HEK293 (cell line): Measurements from ENCODE around the gene TCF7L2.

ENCODE experiments used
- CTCF ChIA-PET: fragments of 350-600 bp; formaldehyde crosslinking; extraction: SDS; loops from one replicate; lab custom pipeline; 2021; ENCODE audit warnings: antibody characterized with exemption; lab: Yijun Ruan, JAX
- POLR2A ChIA-PET: fragments of 300-600 bp; formaldehyde crosslinking; extraction: SDS; loops from one replicate; lab custom pipeline; 2020; ENCODE audit warnings: antibody characterized with exemption, inconsistent platforms; lab: Yijun Ruan, JAX
- H3K27ac ChIP-seq: fragments of 200-500 bp; sonication (Bioruptor generic); 2 replicates; pipeline ENCODE4 v1.5.1; 2014; ENCODE audit warnings: low read depth, low read length, control low read depth, inconsistent platforms; ENCODE audit errors: extremely low read depth
- H3K36me3 ChIP-seq, 2 experiments: fragments of 200-500 bp in 1 of 2; sonication (Bioruptor generic) in 1 of 2; 1 replicate in 1 of 2; 2 replicates in 1 of 2; pipeline ENCODE4 v1.5.1; 2014 to 2017; ENCODE audit warnings: inconsistent platforms in 2 of 2, low read length in 2 of 2; ENCODE audit not compliant: control insufficient read depth in 2 of 2, insufficient read depth in 1 of 2
- H3K4me1 ChIP-seq: fragments of 200-500 bp; sonication (Bioruptor generic); 2 replicates; pipeline ENCODE4 v1.5.1; 2014; ENCODE audit warnings: mild to moderate bottlenecking, low read length, inconsistent platforms; ENCODE audit not compliant: control insufficient read depth, insufficient read depth
- H3K4me3 ChIP-seq: 2 replicates; pipeline ENCODE4 v1.5.1; 2011; ENCODE audit warnings: low read depth, mild to moderate bottlenecking, control low read depth, low read length, moderate library complexity
- H3K9me3 ChIP-seq: fragments of 200-500 bp; sonication (Bioruptor generic); 2 replicates; pipeline ENCODE4 v1.5.1; 2014; ENCODE audit warnings: low read depth, low read length, inconsistent platforms; ENCODE audit not compliant: control insufficient read depth, insufficient read depth
- BCL11A ChIP-seq: fragments of 450-650 bp; formaldehyde crosslinking; IDR thresholded peaks from 2 replicates; pipeline ENCODE4 v1.5.1; 2016; ENCODE audit warnings: low read depth, missing biosample characterization, missing genetic modification characterization
- EGR2 ChIP-seq: fragments of 450-650 bp; formaldehyde crosslinking; IDR thresholded peaks from 2 replicates; pipeline ENCODE4 v1.5.1; 2016; ENCODE audit warnings: low read depth, missing biosample characterization, missing genetic modification characterization
- KLF9 ChIP-seq: fragments of 450-650 bp; formaldehyde crosslinking; IDR thresholded peaks from 2 replicates; pipeline ENCODE4 v1.5.1; 2016; ENCODE audit warnings: missing biosample characterization, missing genetic modification characterization, low read depth
- MZF1 ChIP-seq: fragments of 450-650 bp; formaldehyde crosslinking; IDR thresholded peaks from 2 replicates; pipeline ENCODE4 v1.5.1; 2017; ENCODE audit warnings: missing biosample characterization, missing genetic modification characterization, borderline replicate concordance
- SETDB1 ChIP-seq: IDR thresholded peaks from one replicate; pipeline ENCODE4 v1.6.1; 2017; ENCODE audit warnings: mild to moderate bottlenecking, low read length, moderate library complexity, mixed read lengths; ENCODE audit not compliant: insufficient read length
- TCF7L2 ChIP-seq: IDR thresholded peaks from 2 replicates; pipeline ENCODE4 v1.6.1; 2011; ENCODE audit warnings: low read depth, mild to moderate bottlenecking, inconsistent platforms, low read length, moderate library complexity, borderline replicate concordance
- TRIM28 ChIP-seq: IDR thresholded peaks from 2 replicates; pipeline ENCODE4 v1.6.1; 2011; ENCODE audit warnings: low read length, control low read depth, borderline replicate concordance
- ZBTB21 ChIP-seq: fragments of 450-650 bp; formaldehyde crosslinking; IDR thresholded peaks from 2 replicates; pipeline ENCODE4 v1.5.1; 2017; ENCODE audit warnings: missing biosample characterization, missing genetic modification characterization
- ZEB2 ChIP-seq: fragments of 450-650 bp; formaldehyde crosslinking; IDR thresholded peaks from 2 replicates; pipeline ENCODE4 v1.5.1; 2016; ENCODE audit warnings: missing biosample characterization, missing genetic modification characterization
- ZNF138 ChIP-seq: fragments of 450-650 bp; formaldehyde crosslinking; IDR thresholded peaks from 2 replicates; pipeline ENCODE4 v1.5.1; 2016; ENCODE audit warnings: missing biosample characterization, missing genetic modification characterization, borderline replicate concordance
- ZNF157 ChIP-seq: fragments of 450-650 bp; formaldehyde crosslinking; IDR thresholded peaks from 2 replicates; pipeline ENCODE4 v1.5.1; 2016; ENCODE audit warnings: missing biosample characterization, missing genetic modification characterization
- ZNF202 ChIP-seq: fragments of 450-650 bp; formaldehyde crosslinking; IDR thresholded peaks from 2 replicates; pipeline ENCODE4 v1.5.1; 2016; ENCODE audit warnings: missing biosample characterization, missing genetic modification characterization, borderline replicate concordance
- ZNF266 ChIP-seq: fragments of 450-650 bp; formaldehyde crosslinking; IDR thresholded peaks from 2 replicates; pipeline ENCODE4 v1.5.1; 2016; ENCODE audit warnings: missing biosample characterization, missing genetic modification characterization, low read depth
- ZNF510 ChIP-seq: fragments of 450-650 bp; formaldehyde crosslinking; IDR thresholded peaks from 2 replicates; pipeline ENCODE4 v1.5.1; 2018; ENCODE audit warnings: mild to moderate bottlenecking, missing genetic modification characterization, missing biosample characterization; ENCODE audit not compliant: insufficient replicate concordance
- ZNF529 ChIP-seq: fragments of 450-650 bp; formaldehyde crosslinking; IDR thresholded peaks from 2 replicates; pipeline ENCODE4 v1.5.1; 2017; ENCODE audit warnings: missing genetic modification characterization, missing biosample characterization; ENCODE audit not compliant: insufficient replicate concordance
- ZNF530 ChIP-seq: fragments of 450-650 bp; formaldehyde crosslinking; IDR thresholded peaks from 2 replicates; pipeline ENCODE4 v1.5.1; 2016; ENCODE audit warnings: low read depth, missing biosample characterization, missing genetic modification characterization
- ZNF549 ChIP-seq: fragments of 450-650 bp; IDR thresholded peaks from 2 replicates; pipeline ENCODE4 v1.5.1; 2018; ENCODE audit warnings: missing biosample characterization, missing genetic modification characterization, mild to moderate bottlenecking, inconsistent platforms, moderate library complexity
- ZNF585B ChIP-seq: fragments of 450-650 bp; formaldehyde crosslinking; IDR thresholded peaks from 2 replicates; pipeline ENCODE4 v1.5.1; 2016; ENCODE audit warnings: missing biosample characterization, missing genetic modification characterization
- ZNF626 ChIP-seq: fragments of 450-650 bp; sonication (Bioruptor Pico); formaldehyde crosslinking; IDR thresholded peaks from 2 replicates; pipeline ENCODE4 v1.5.1; 2018; ENCODE audit warnings: missing biosample characterization, missing genetic modification characterization, inconsistent platforms
- ZNF776 ChIP-seq: fragments of 450-650 bp; formaldehyde crosslinking; IDR thresholded peaks from 2 replicates; pipeline ENCODE4 v1.5.0; 2017; ENCODE audit warnings: missing biosample characterization, missing genetic modification characterization, borderline replicate concordance
- ZNF777 ChIP-seq: fragments of 450-650 bp; formaldehyde crosslinking; IDR thresholded peaks from 2 replicates; pipeline ENCODE4 v1.5.1; 2017; ENCODE audit warnings: missing biosample characterization, missing genetic modification characterization, borderline replicate concordance
- TF ChIP-seq, protein P1 (sequence below): fragments of 450-650 bp; formaldehyde crosslinking; conservative IDR thresholded peaks from 2 replicates; pipeline ENCODE4 v1.5.1; 2016; ENCODE audit warnings: low read depth, missing biosample characterization, missing genetic modification characterization
- TF ChIP-seq, protein P2 (sequence below): fragments of 450-650 bp; formaldehyde crosslinking; IDR thresholded peaks from 2 replicates; pipeline ENCODE4 v1.5.1; 2016; ENCODE audit warnings: missing biosample characterization, missing genetic modification characterization
- TF ChIP-seq, protein P3 (sequence below): fragments of 450-650 bp; formaldehyde crosslinking; IDR thresholded peaks from 2 replicates; pipeline ENCODE4; 2016; ENCODE audit warnings: missing biosample characterization, missing genetic modification characterization

Gene TCF7L2

DNA sequence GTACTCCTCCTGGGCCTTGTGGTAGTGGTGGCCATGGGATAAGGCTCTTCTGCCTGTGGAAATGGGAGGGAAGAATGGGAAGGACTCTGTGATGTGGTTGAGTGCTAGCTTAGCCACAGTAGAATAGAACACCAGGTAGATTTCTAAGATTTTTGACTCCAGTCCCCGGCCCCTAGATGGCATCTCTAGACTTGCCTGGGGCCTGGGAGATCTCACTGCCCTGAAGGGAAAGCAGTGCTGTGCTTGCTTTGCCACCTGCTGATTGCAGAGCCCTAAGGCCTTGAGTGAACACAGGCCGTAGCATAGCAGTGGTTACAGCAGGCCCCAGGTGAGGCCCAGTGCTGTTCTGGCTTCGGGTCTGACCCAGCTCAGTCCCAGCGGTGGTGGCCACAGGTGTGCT, 252.0 kb downstream of the TCF7L2 start (continued):
- TF ChIP-seq, protein P1, sequence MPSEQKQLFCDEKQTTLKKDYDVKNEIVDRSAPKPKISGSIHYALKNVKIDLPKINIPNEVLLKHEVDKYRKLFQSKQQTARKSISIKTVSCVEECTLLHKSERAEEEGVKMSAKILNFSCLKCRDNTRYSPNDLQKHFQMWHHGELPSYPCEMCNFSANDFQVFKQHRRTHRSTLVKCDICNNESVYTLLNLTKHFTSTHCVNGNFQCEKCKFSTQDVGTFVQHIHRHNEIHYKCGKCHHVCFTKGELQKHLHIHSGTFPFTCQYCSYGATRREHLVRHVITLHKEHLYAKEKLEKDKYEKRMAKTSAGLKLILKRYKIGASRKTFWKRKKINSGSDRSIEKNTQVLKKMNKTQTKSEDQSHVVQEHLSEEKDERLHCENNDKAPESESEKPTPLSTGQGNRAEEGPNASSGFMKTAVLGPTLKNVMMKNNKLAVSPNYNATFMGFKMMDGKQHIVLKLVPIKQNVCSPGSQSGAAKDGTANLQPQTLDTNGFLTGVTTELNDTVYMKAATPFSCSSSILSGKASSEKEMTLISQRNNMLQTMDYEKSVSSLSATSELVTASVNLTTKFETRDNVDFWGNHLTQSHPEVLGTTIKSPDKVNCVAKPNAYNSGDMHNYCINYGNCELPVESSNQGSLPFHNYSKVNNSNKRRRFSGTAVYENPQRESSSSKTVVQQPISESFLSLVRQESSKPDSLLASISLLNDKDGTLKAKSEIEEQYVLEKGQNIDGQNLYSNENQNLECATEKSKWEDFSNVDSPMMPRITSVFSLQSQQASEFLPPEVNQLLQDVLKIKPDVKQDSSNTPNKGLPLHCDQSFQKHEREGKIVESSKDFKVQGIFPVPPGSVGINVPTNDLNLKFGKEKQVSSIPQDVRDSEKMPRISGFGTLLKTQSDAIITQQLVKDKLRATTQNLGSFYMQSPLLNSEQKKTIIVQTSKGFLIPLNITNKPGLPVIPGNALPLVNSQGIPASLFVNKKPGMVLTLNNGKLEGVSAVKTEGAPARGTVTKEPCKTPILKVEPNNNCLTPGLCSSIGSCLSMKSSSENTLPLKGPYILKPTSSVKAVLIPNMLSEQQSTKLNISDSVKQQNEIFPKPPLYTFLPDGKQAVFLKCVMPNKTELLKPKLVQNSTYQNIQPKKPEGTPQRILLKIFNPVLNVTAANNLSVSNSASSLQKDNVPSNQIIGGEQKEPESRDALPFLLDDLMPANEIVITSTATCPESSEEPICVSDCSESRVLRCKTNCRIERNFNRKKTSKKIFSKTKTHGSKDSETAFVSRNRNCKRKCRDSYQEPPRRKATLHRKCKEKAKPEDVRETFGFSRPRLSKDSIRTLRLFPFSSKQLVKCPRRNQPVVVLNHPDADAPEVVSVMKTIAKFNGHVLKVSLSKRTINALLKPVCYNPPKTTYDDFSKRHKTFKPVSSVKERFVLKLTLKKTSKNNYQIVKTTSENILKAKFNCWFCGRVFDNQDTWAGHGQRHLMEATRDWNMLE (tag by site-specific recombination) = no peak
- TF ChIP-seq ZNF157 (tag by site-specific recombination) = no peak
- TF ChIP-seq MZF1 (tag by site-specific recombination) = no peak
- TF ChIP-seq ZNF138 (tag by site-specific recombination) = no peak
- no peak for TF ChIP-seq ZNF510 (tag by site-specific recombination)
- TF ChIP-seq ZNF202 = no peak
- no peak for TF ChIP-seq ZNF530 (tag by site-specific recombination)
- TF ChIP-seq ZNF626 (tag by site-specific recombination) = no peak
- TF ChIP-seq, protein P2, sequence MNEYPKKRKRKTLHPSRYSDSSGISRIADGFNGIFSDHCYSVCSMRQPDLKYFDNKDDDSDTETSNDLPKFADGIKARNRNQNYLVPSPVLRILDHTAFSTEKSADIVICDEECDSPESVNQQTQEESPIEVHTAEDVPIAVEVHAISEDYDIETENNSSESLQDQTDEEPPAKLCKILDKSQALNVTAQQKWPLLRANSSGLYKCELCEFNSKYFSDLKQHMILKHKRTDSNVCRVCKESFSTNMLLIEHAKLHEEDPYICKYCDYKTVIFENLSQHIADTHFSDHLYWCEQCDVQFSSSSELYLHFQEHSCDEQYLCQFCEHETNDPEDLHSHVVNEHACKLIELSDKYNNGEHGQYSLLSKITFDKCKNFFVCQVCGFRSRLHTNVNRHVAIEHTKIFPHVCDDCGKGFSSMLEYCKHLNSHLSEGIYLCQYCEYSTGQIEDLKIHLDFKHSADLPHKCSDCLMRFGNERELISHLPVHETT (tag by site-specific recombination) = no peak
- TF ChIP-seq ZNF776 = no peak
- no peak for TF ChIP-seq TCF7L2
- no peak for TF ChIP-seq EGR2 (tag by site-specific recombination)
- no peak for TF ChIP-seq ZNF266 (tag by site-specific recombination)

DNA sequence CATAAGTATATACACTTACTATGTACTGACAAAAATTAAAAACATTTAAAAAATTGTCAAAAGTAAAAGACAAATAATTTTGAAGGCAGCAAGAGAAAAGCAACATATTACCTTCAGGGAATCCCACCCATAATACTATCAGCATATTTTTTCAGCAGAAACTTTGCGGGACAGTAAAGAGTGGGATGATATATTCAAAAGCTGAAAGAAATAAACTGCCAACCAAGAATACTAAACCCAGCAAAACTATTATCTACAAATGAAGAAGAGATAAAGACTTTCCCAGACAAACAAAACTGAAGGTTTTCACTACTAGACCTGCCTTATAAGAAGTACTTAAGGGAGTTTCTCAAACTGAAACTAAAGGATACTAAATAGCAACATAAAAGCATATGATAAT, 257.9 kb downstream of the TCF7L2 start:
- no peak overlapping the region for H3K4me3 ChIP-seq
- no peaks in the 10 kb centered on the region for H3K4me1 ChIP-seq
- TF ChIP-seq TRIM28 (peak; percentile 74), SETDB1 (peak; percentile 97), ZNF529 (tag by site-specific recombination) (peak; percentile 31), KLF9 (tag by site-specific recombination) (no peak), BCL11A (tag by site-specific recombination) (no peak), ZNF777 (tag by site-specific recombination) (no peak), ZNF585B (tag by site-specific recombination) (no peak), ZBTB21 (tag by site-specific recombination) (no peak), ZNF626 (tag by site-specific recombination) (0 out of 2 replicates have a peak, but pooled peaks have one; percentile 37), ZEB2 (tag by site-specific recombination) (no peak), ZNF549 (tag by site-specific recombination) (peak; percentile 41; the same call in 1 of the 2 replicates)
- TF ChIP-seq, protein P3, sequence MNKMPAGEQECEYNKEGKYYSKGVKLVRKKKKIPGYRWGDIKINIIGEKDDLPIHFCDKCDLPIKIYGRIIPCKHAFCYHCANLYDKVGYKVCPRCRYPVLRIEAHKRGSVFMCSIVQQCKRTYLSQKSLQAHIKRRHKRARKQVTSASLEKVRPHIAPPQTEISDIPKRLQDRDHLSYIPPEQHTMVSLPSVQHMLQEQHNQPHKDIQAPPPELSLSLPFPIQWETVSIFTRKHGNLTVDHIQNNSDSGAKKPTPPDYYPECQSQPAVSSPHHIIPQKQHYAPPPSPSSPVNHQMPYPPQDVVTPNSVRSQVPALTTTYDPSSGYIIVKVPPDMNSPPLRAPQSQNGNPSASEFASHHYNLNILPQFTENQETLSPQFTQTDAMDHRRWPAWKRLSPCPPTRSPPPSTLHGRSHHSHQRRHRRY (tag by site-specific recombination) = no peak
- TF ChIP-seq, all 188 proteins: peak for 5
- no peaks in the 10 kb centered on the region for H3K9me3 ChIP-seq
- H3K36me3 ChIP-seq = no peaks in the 10 kb centered on the region
- CTCF ChIA-PET = no interaction called here
- no peak overlapping the region for H3K27ac ChIP-seq
- POLR2A ChIA-PET = no interaction called here
